ENCODE results near the gene CD6. TPM values are rescaled to one million over a fixed set of nuclear protein-coding genes. Genes with fewer than 3 reads are reported as not detected.

The CD6 gene
- total and polyA plus RNA-seq, 4 donors, result 1.2 to 3.1 (median 1.7) TPM

DNA sequence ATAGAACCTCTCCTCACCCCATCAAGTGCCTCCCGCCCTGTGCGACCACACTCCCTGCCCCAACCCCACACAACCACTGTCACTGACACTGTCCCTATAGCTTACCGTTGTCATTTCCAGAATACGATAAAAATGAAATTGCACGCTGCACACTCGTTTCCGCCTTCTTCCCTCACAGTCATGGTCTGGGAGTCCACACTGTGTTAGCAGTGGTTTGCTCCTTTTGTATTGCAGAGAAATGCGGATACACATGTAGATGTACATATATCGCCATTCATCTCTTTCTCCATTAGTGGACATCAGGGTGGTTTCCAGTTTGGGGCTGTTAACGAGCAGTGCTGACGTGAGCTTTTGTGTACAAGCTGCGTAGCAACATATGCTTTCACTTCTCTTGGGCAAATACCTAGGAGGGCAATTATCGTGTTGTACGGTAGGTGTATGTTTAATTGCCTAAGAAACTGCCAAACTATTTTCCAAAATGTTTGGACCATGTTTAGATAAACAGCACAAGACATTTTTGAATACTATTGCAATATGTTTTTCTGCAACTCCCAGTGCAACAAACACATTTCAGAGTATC lies 71.6 kb downstream of the CD6 start:
- ATAC-seq (ENCODE audit: insufficient read depth, low FRiP score), result no peak
- DNase-seq, result no peak
- H3K4me3 ChIP-seq, result no peak overlapping the region
- no peaks in the 10 kb centered on the region for H3K27me3 ChIP-seq (ENCODE audit: control insufficient read depth in 3 of 3, insufficient read depth in 3 of 3, low read length in 2 of 3)
- H3K9ac ChIP-seq (ENCODE audit: insufficient read depth in 1 of 2, low read length in 2 of 2), result no peak overlapping the region
- no peaks in the 10 kb centered on the region for H3K9me3 ChIP-seq (ENCODE audit: control insufficient read depth in 4 of 4, insufficient read depth in 3 of 4, low read length in 3 of 4)
- H3K4me1 ChIP-seq (ENCODE audit: control insufficient read depth in 5 of 5, insufficient read depth in 5 of 5, low read length in 5 of 5), result peaks cover 0 to 12% (median 0%) of the 10 kb centered on the region in 5 donors
- no peak overlapping the region for H3K27ac ChIP-seq (ENCODE audit: low read depth in 1 of 2, low read length in 1 of 2)
- 92 to 96% methylated on average over 14 of the region's 14 CpGs for WGBS, 2 donors
- H3K36me3 ChIP-seq (ENCODE audit: control insufficient read depth in 4 of 4, insufficient read depth in 4 of 4, low read length in 4 of 4), result no peaks in the 10 kb centered on the region
- TF ChIP-seq, protein P1, sequence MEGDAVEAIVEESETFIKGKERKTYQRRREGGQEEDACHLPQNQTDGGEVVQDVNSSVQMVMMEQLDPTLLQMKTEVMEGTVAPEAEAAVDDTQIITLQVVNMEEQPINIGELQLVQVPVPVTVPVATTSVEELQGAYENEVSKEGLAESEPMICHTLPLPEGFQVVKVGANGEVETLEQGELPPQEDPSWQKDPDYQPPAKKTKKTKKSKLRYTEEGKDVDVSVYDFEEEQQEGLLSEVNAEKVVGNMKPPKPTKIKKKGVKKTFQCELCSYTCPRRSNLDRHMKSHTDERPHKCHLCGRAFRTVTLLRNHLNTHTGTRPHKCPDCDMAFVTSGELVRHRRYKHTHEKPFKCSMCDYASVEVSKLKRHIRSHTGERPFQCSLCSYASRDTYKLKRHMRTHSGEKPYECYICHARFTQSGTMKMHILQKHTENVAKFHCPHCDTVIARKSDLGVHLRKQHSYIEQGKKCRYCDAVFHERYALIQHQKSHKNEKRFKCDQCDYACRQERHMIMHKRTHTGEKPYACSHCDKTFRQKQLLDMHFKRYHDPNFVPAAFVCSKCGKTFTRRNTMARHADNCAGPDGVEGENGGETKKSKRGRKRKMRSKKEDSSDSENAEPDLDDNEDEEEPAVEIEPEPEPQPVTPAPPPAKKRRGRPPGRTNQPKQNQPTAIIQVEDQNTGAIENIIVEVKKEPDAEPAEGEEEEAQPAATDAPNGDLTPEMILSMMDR (IDR thresholded peaks at IDR 0.05; ENCODE audit: control extremely low read depth, extremely low read depth), result no peak

DNA sequence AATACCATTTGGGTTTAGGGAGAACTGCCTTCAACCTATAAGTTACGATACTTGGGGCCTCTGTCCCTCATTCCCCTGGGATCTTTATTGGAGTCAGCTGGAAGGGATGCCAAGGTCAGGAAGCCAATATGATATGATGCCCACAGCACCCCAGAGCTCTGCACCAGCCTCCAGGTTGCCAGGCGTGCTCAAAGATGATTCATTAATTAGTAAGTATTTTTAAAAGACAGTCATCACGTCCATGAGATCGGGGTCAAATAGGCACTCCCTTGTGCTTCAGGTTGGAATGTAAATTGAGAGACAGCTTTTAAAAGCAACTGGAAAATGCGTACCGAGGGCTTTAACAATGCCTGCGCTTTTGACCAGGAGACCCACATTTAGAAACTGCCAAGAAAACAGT lies 73.8 kb downstream of the CD6 start:
- no peaks in the 10 kb centered on the region for H3K9me3 ChIP-seq (ENCODE audit: control insufficient read depth in 4 of 4, insufficient read depth in 3 of 4, low read length in 3 of 4)
- peaks cover 0 to 12% (median 8%) of the 10 kb centered on the region in 5 donors for H3K4me1 ChIP-seq (ENCODE audit: control insufficient read depth in 5 of 5, insufficient read depth in 5 of 5, low read length in 5 of 5)
- no peak for ATAC-seq (ENCODE audit: insufficient read depth, low FRiP score)
- H3K36me3 ChIP-seq (ENCODE audit: control insufficient read depth in 4 of 4, insufficient read depth in 4 of 4, low read length in 4 of 4), result no peaks in the 10 kb centered on the region
- no peak overlapping the region for H3K9ac ChIP-seq (ENCODE audit: insufficient read depth in 1 of 2, low read length in 2 of 2)
- H3K4me3 ChIP-seq, result no peak overlapping the region
- no peaks in the 10 kb centered on the region for H3K27me3 ChIP-seq (ENCODE audit: control insufficient read depth in 3 of 3, insufficient read depth in 3 of 3, low read length in 2 of 3)
- 82 to 92% methylated on average over 7 of the region's 7 CpGs for WGBS, 2 donors
- no peak for DNase-seq
- TF ChIP-seq, protein P1 (IDR thresholded peaks at IDR 0.05; ENCODE audit: control extremely low read depth, extremely low read depth), result no peak
- no peak overlapping the region for H3K27ac ChIP-seq (ENCODE audit: low read depth in 1 of 2, low read length in 1 of 2)

DNA sequence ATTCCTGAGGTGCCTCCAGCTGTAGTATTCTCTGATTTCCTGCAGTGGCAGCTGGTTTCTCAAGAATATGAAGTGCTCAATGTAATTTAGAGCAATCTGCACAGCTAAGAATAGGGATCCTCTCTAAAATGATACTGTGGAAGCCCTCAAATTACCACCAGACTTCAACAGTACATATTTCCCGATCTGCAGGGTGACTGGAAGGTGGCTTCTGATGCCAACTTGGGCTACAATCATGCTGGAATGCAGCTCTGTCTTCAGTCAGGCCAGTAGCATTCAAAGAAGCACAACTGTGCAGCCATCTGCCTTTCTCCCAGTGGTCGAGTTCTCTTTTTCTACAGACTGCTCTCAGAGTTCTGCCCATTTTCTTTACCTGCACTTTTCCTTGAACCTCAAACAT lies 75.4 kb downstream of the CD6 start:
- no peak for ATAC-seq (ENCODE audit: insufficient read depth, low FRiP score)
- Histone ChIP-seq H3K27ac (ENCODE audit: low read depth in 1 of 2, low read length in 1 of 2) (no peak overlapping the region), H3K27me3 (ENCODE audit: control insufficient read depth in 3 of 3, insufficient read depth in 3 of 3, low read length in 2 of 3) (no peaks in the 10 kb centered on the region), H3K9me3 (ENCODE audit: control insufficient read depth in 4 of 4, insufficient read depth in 3 of 4, low read length in 3 of 4) (no peaks in the 10 kb centered on the region), H3K9ac (ENCODE audit: insufficient read depth in 1 of 2, low read length in 2 of 2) (no peak overlapping the region), H3K4me3 (no peak overlapping the region), H3K4me1 (ENCODE audit: control insufficient read depth in 5 of 5, insufficient read depth in 5 of 5, low read length in 5 of 5) (peaks cover 0 to 9% (median 8%) of the 10 kb centered on the region in 5 donors), H3K36me3 (ENCODE audit: control insufficient read depth in 4 of 4, insufficient read depth in 4 of 4, low read length in 4 of 4) (no peaks in the 10 kb centered on the region)
- 80 to 88% methylated on average over 2 of the region's 2 CpGs for WGBS, 2 donors
- DNase-seq, result no peak
- TF ChIP-seq, protein P1 (IDR thresholded peaks at IDR 0.05; ENCODE audit: control extremely low read depth, extremely low read depth), result no peak

Data from lung (tissue), 12 donors.